ENCODE data around the gene MAPK11.

Gene MAPK11

GRCh38 chr22:50250555-50251476 is 19.4 kb downstream of the MAPK11 start, which contains the start of gene HDAC10:
Gene HDAC10, minus strand, starts transcription at chr22:50251265. Its CDS starts 233 bp downstream, at chr22:50251032.
- Histone ChIP-seq H2AFZ (ENCODE audit: low read depth, low read length) (peak within 1 kb of the TSS; percentile 98), H3K36me3 (ENCODE audit: insufficient read depth, low read length) (peaks cover 43% of the 10 kb centered on the region), H3K9ac (ENCODE audit: low read depth, low read length) (peak within 1 kb of the TSS; percentile 100), H4K20me1 (ENCODE audit: insufficient read depth, low read length) (peaks cover 34% of the 10 kb centered on the region), H3K79me2 (ENCODE audit: insufficient read depth, low read length) (peaks cover 32% of the 10 kb centered on the region), H3K4me3 (ENCODE audit: low read depth in 1 of 2, low read length in 2 of 2) (peak within 1 kb of the TSS; percentile 96 to 100), H3K27ac (ENCODE audit: low read length) (peak within 1 kb of the TSS; percentile 86), H3K27me3 (ENCODE audit: insufficient read depth, low read length, poor library complexity) (no peaks in the 10 kb centered on the region), H3K4me1 (ENCODE audit: insufficient read depth, low read length) (peaks cover 38% of the 10 kb centered on the region), H3K4me2 (ENCODE audit: insufficient read depth, low read length) (peak within 1 kb of the TSS; percentile 100), H3K9me3 (ENCODE audit: insufficient read depth, low read length, severe bottlenecking) (no peaks in the 10 kb centered on the region)
- TF ChIP-seq EZH2 (IDR thresholded peaks at IDR 0.05; ENCODE audit: borderline replicate concordance, low read depth, low read length, severe bottlenecking) = no peak
- TF ChIP-seq CTCF (IDR thresholded peaks at IDR 0.05; ENCODE audit: borderline replicate concordance, extremely low read depth, low read length, poor library complexity, severe bottlenecking) = no peak
- ATAC-seq (ENCODE audit: insufficient read depth, low read depth) = peak; percentile 91
- peak; percentile 90 for DNase-seq

- no peak for DNase-seq
- no peak for ATAC-seq (ENCODE audit: insufficient read depth, low read depth)
- no peaks in the 10 kb centered on the region for H3K9me3 ChIP-seq (ENCODE audit: insufficient read depth, low read length, severe bottlenecking)
- H3K27ac ChIP-seq (ENCODE audit: low read length) = peak overlapping the region; percentile 86
- peak overlapping the region; percentile 96 to 100; a peak in 3 of 4 replicates for H3K4me3 ChIP-seq (ENCODE audit: low read depth in 1 of 2, low read length in 2 of 2)
- peak overlapping the region; percentile 100 for H3K4me2 ChIP-seq (ENCODE audit: insufficient read depth, low read length)
- no peaks in the 10 kb centered on the region for H3K27me3 ChIP-seq (ENCODE audit: insufficient read depth, low read length, poor library complexity)
- peaks cover 44% of the 10 kb centered on the region for H3K4me1 ChIP-seq (ENCODE audit: insufficient read depth, low read length)
- peak overlapping the region; percentile 100 for H3K9ac ChIP-seq (ENCODE audit: low read depth, low read length)
- TF ChIP-seq CTCF (IDR thresholded peaks at IDR 0.05; ENCODE audit: borderline replicate concordance, extremely low read depth, low read length, poor library complexity, severe bottlenecking) (no peak), EZH2 (IDR thresholded peaks at IDR 0.05; ENCODE audit: borderline replicate concordance, low read depth, low read length, severe bottlenecking) (no peak)
- H2AFZ ChIP-seq (ENCODE audit: low read depth, low read length) = no peak overlapping the region
- H4K20me1 ChIP-seq (ENCODE audit: insufficient read depth, low read length) = peaks cover 35% of the 10 kb centered on the region
- H3K79me2 ChIP-seq (ENCODE audit: insufficient read depth, low read length) = peaks cover 38% of the 10 kb centered on the region
- peaks cover 49% of the 10 kb centered on the region for H3K36me3 ChIP-seq (ENCODE audit: insufficient read depth, low read length)
These were observed 20.0 kb downstream of the MAPK11 start for GRCh38 chr22:50250249-50250554.

- TF ChIP-seq EZH2 (IDR thresholded peaks at IDR 0.05; ENCODE audit: borderline replicate concordance, low read depth, low read length, severe bottlenecking) (no peak), CTCF (IDR thresholded peaks at IDR 0.05; ENCODE audit: borderline replicate concordance, extremely low read depth, low read length, poor library complexity, severe bottlenecking) (no peak)
- H3K4me3 ChIP-seq (ENCODE audit: low read depth in 1 of 2, low read length in 2 of 2) = peak overlapping the region; percentile 96 to 100; a peak in 3 of 4 replicates
- H3K27ac ChIP-seq (ENCODE audit: low read length) = peak overlapping the region; percentile 86
- peaks cover 44% of the 10 kb centered on the region for H3K4me1 ChIP-seq (ENCODE audit: insufficient read depth, low read length)
- H3K9ac ChIP-seq (ENCODE audit: low read depth, low read length) = peak overlapping the region; percentile 100
- peaks cover 43% of the 10 kb centered on the region for H3K79me2 ChIP-seq (ENCODE audit: insufficient read depth, low read length)
- peak overlapping the region; percentile 100 for H3K4me2 ChIP-seq (ENCODE audit: insufficient read depth, low read length)
- ATAC-seq (ENCODE audit: insufficient read depth, low read depth) = no peak
- H3K9me3 ChIP-seq (ENCODE audit: insufficient read depth, low read length, severe bottlenecking) = no peaks in the 10 kb centered on the region
- H3K27me3 ChIP-seq (ENCODE audit: insufficient read depth, low read length, poor library complexity) = no peaks in the 10 kb centered on the region
- H2AFZ ChIP-seq (ENCODE audit: low read depth, low read length) = no peak overlapping the region
- peaks cover 49% of the 10 kb centered on the region for H3K36me3 ChIP-seq (ENCODE audit: insufficient read depth, low read length)
- DNase-seq = no peak
- peaks cover 35% of the 10 kb centered on the region for H4K20me1 ChIP-seq (ENCODE audit: insufficient read depth, low read length)
These were observed 20.6 kb downstream of the MAPK11 start for GRCh38 chr22:50249341-50250248.

Measured in DND-41 (cell line).